GM19099 (cell line): ENCODE measurements around the gene NAGA.

Source experiments
- POLR2A ChIP-seq: IDR thresholded peaks from 3 replicates; pipeline ENCODE4 v1.6.1; 2011; ENCODE audit warnings: low read depth; ENCODE audit not compliant: insufficient read length; ENCODE audit errors: extremely low read depth

The NAGA gene

DNA sequence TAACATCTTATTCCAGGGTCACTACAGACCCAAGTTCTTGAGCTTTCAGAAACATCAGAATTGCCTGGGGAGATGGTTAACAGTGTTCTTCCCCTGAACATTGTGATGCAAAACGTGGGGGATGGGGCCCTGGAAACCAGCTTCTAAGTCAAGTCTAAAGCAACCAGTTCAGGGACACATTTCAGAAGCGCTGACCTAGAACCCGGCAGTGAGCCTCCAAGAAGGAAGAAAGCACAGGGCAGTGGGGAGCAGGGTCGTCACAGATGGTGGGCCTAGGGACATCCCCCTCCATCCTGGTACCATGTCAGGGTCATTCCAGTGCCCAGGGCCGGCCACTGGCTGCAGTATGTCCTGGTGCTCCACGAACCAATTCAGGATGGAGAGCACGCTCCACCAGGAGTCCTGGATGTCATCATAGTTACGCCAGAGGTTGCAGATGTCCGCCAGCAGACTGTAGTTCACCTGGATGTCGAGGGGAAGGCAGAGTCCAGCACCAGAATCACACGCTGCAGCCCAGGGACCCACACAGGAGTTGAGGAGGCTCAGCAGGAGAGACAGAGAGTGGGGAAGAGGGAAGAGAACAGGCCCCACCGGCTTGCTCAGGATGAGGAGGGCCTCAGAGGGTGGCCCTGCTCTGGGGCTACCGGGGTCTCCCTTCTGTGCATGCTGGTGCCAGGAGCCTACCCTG is 5.0 kb downstream of the NAGA start:
- no peak for TF ChIP-seq POLR2A

- TF ChIP-seq POLR2A, result no peak
Measured at GRCh38 chr22:42064629-42065028, 6.0 kb downstream of the NAGA start.

- TF ChIP-seq POLR2A, result no peak
Measured at GRCh38 chr22:42062506-42063170, 8.0 kb downstream of the NAGA start.

- TF ChIP-seq POLR2A, result no peak
Measured at GRCh38 chr22:42061041-42061440, 9.6 kb downstream of the NAGA start.

DNA sequence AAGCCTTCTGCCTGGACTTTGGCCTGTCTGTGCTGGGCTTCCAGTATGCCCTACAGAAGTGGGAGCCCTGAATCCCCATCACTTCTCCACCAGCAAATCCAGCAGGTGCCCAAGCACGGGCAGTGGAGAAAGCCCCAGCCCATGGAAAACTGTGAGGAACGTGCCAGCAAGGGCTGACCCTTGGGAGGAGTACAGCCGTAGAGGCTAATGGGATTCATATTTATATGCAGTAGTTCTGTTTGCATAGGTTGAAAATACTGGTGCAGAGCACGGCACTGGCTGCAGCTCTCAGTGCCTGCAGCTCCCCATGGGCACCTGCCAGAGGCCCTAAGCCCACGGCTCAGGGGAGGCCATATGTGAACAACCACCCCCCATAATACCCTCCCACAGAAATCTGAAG is 10.1 kb downstream of the NAGA start:
- no peak for TF ChIP-seq POLR2A

- TF ChIP-seq POLR2A, result no peak
Measured at GRCh38 chr22:42056757-42057511, 13.7 kb downstream of the NAGA start.

DNA sequence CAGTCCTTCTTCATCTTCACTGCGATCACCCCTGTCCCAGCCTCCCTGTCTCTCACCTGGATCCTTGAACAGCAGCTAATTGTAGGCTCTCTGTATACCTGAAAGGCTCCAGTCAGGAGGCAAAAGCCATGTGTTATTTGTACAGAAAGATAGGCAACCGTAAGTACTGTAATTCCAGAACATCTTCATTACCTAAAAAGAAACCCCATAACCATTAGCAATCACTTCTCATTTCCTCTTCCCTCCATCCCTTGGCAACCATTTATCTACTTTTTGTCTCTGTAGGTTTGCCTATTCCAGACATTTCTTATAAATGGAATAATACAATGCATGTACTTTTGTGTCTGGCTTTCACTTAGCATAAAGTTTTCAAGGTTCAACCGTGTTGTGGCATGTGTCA is 17.8 kb downstream of the NAGA start:
- no peak for TF ChIP-seq POLR2A

DNA sequence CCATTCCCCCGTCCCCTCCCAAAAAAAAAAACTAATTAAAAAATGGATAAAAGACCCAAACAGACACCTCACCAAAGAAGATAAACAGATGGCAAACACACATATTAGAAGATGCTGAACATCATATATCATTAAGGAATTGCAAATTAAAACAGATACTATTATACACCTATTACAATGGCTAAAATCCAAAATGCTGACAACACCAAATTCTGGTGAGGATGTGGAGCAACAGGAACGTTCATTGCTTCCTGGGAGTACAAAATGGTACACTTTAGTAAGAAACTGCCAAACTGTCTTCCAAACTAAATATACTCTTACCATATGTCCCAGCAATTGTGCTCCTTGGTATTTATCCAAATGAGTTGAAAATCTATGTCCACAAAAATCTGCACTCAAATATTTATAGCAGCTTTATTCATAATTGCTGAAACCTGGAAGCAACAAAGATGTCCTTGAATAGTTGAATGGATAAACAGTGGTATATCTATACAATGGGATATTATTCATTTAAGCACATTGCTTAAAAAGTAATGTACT is 19.9 kb downstream of the NAGA start:
- TF ChIP-seq POLR2A, result no peak

DNA sequence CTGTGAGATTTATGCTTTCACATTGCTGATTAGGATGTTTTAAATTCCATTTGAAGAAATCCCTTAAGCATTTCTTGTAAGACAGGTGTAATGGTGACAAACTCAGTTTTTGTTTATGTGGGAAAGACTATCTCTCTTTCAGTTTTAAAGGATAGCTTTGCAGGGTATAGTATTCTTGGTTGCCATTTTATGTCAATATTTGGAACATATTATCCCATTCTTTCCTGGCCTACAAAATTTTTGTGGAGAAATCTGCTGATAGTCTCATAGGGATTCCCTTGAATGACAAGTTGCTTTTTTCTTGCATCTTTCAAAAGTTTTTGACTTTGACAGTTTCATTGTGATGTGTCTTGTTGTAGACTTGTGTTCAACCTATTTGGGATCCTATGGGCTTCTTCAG is 28.8 kb downstream of the NAGA start:
- no peak for TF ChIP-seq POLR2A

- no peak for TF ChIP-seq POLR2A
Measured at GRCh38 chr22:42039271-42039670, 31.3 kb downstream of the NAGA start.

GRCh38 chr22:42035256-42035655 is 35.4 kb downstream of the NAGA start:
- TF ChIP-seq POLR2A, result no peak

DNA sequence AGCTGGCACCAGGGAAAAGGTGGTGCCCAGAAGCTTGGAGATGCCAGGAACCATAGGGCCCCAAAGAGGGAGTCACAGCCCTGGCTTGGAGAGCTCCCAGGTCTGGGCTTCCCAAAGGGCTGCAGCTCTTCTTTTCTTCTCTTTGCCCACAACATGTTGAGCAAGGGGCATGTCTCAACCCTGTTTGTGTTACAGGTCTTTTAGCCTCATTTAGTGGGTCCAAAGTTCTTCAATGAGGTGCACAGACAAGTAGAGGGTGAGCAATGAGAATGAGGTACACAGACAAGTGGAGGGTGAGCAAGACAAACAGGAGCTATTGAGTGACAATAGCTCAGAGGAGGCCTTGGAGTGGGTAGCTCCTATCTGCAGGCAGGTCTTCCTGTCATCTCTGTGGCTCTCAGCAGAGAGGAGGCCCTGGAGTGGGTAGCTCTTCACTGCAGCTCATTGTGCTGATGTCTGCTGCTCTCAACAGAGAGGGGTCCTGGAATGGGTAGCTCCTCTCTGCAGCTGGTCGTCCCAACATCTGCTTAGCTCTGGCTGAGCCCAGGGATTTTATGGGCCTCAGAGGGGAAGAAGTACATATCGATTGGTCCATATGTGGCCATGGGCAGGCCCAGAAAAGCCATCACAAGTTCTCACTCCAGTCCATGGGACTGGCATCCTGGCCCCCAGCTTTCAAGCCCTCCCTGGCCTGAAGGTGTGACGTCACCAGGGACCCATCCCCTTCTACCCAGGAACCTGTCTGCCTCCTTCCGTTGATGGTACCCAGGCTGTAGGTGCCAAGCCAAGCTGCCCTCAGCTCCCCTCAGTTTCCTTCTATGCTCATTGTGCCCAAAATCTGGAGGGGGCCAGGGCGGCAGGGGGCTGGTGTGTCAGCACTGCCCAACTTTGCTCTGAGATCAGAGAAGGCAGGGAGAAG is 37.1 kb downstream of the NAGA start:
- TF ChIP-seq POLR2A, result no peak

DNA sequence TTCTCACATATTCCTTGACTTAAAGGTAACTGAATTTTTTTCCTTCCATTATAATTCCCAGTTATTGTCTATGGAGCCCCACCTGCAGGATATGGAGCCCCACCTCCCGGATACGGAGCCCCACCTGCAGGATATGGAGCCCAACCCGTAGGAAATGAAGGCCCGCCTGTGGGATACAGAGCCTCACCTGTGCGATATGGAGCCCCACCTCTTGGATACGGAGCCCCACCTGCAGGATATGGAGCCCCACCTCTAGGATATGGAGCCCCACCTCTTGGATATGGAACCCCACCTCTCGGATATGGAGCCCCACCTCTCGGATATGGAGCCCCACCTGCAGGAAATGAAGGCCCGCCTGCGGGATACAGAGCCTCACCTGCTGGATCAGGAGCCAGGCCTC is 43.9 kb downstream of the NAGA start:
- TF ChIP-seq POLR2A, result no peak

DNA sequence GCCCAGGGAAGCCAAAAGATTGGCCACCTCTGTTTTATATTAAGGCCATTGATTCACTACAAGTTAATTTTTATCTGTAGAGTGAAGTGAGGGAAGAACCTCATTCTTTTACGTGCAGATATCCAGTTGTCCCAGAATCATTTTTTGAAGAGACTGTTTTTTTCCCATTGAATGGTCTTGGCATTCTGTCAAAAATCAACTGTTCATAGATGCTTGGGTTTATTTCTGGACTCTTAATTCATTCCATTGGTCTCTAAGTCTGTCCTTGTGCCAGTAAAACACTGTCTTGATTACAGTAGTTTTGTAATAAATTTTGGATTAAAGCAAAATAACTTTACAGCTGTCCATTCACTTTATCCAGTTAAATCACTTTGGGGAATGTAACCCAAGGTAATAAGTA is 45.2 kb downstream of the NAGA start:
- TF ChIP-seq POLR2A, result no peak
